Astrocyte of the spinal cord (primary cell): ENCODE data around the gene COL5A1.
A peak's percentile ranks its signal among the peaks of the same experiment; 100 is the strongest.

Experiments used
- DNase-seq: peaks from one replicate; pipeline ENCODE4 v3.0.0; 2011; ENCODE audit warnings: low read depth, low spot score
- H3K4me3 ChIP-seq: 2 replicates; pipeline ENCODE4 v1.5.1; 2011; ENCODE audit warnings: low read depth, mild to moderate bottlenecking, low read length, moderate library complexity
- CTCF ChIP-seq: IDR thresholded peaks from 2 replicates; pipeline ENCODE4 v1.5.1; 2012; ENCODE audit warnings: low read depth, mild to moderate bottlenecking, low read length, inconsistent platforms
- in situ Hi-C: cut with HindIII; loops from 2 replicates; pipeline ENCODE4 v1.10.0; 2017; ENCODE audit warnings: low sequenced_read_pairs

COL5A1 gene

DNA sequence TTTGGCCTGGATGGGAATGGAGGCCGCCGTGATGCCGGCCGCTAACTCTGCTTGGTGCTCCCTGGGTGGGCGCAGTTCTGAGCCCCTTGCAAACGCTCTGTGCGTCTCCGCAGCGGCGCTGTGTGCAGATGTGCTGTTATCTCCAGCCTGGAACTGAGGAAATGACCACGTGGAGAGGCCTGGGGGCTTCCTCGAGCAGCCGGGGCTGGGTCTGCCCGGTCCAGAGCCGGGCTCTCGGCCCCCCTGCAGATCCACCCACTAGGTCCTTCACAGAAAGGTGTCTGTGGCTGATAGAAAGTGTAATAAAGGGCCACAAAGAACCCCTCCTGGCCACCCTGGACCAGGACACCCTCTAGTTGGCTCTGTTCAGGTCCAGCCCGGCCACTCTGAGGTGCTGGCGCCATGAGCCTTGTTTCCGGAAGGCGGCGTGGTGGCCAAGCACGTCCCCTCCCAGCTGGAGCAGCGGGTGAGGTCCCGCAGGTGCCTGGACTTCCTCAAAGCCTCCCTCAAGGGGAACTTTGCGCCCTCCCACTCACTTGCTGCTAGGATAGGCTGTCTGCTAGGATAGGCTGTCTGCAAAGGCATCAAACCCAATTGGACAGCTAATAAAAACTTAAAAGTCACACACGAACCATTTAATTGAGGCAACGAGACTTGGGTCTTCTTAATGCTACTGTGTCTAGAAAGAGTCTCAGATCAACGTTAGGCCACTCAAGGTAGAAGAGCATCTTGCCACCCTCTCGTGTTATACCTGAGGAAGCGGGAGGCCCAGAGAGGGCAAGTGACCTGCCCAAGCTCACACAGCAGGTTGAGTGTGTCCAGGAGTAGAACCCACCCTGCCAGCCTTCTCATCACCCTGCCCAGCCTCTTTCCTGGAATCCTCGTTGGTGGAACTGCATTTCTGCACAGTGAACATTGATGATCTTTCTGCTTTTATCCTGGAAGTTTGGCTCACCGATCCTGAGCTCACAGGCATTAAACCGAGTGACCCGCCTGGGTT lies 129.7 kb downstream of the COL5A1 start:
- H3K4me3 ChIP-seq = no peak overlapping the region
- TF ChIP-seq CTCF = no peak
- in situ Hi-C loops = no loop called here
- DNase-seq = no peak

- no peak overlapping the region for H3K4me3 ChIP-seq
- DNase-seq = no peak
- in situ Hi-C loops = no loop called here
- no peak for TF ChIP-seq CTCF
Observed at GRCh38 chr9:134772331-134772730, 130.7 kb downstream of the COL5A1 start.

- DNase-seq = no peak
- in situ Hi-C loops = no loop called here
- no peak overlapping the region for H3K4me3 ChIP-seq
- TF ChIP-seq CTCF = no peak
Observed at GRCh38 chr9:134773842-134774241, 132.2 kb downstream of the COL5A1 start.

DNA sequence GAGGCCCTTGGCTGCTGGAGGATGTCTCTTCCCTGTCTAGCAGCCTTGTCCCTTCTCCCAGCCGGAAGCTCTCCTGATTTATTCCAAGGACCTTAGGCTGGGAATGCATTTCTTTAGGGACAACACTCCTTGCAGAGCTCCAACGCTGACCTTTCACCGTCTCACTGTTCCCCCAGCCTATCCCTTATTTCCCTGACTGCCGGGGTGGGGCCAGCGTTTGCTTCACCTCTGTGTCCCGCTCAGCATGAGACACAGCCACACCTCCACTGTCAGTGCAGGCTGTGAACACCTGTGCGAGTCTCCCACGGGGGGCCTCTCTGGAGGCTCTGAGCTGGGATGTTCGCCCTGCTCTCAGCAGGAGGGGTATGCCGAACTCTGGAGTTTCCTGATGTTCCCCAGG lies 132.8 kb downstream of the COL5A1 start:
- in situ Hi-C loops = no loop called here
- no peak for TF ChIP-seq CTCF
- DNase-seq = no peak
- no peak overlapping the region for H3K4me3 ChIP-seq

DNA sequence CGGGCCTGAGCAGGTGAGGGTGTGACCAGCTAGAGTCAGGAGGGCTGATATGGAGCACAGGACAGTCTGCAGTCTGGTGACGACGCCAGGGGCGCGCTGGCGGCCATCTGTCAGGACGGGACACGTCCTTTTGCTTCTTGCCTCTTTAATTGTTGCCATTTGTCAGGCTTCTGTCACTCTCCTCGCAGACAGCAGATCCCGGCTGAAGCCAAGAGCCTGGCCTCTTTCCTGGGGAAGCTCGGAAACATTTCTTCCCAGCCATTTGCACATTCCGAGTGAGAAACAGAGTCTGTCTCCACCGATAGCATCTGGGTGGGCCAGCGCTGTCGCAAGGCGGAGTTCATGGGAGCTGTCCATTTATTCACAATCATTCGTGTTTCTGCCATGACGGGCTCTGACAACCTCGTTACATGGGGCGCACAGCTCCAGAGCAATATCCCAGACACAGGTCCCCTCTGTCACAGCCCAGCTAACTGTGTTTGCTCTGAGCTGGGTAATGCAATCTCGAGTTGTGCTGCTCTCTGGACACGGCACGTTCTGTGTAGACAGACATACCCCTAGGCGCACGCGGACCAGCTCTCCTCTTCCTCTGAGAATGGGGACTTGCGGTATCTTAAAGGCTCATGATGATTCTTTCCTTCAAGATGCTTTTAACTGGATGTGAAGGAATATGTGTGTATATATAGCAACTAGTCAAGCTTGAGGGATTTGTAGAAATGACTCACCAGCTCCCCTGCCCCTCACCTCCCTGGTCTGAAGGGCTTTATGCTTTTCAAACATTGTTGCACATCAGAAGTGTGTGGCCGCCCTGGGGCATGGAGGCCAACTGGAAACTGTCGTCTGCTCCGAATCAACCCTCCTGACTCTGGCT lies 133.7 kb downstream of the COL5A1 start:
- DNase-seq = peak; percentile 54
- no peak overlapping the region for H3K4me3 ChIP-seq
- no peak for TF ChIP-seq CTCF
- in situ Hi-C loops = no loop called here

DNA sequence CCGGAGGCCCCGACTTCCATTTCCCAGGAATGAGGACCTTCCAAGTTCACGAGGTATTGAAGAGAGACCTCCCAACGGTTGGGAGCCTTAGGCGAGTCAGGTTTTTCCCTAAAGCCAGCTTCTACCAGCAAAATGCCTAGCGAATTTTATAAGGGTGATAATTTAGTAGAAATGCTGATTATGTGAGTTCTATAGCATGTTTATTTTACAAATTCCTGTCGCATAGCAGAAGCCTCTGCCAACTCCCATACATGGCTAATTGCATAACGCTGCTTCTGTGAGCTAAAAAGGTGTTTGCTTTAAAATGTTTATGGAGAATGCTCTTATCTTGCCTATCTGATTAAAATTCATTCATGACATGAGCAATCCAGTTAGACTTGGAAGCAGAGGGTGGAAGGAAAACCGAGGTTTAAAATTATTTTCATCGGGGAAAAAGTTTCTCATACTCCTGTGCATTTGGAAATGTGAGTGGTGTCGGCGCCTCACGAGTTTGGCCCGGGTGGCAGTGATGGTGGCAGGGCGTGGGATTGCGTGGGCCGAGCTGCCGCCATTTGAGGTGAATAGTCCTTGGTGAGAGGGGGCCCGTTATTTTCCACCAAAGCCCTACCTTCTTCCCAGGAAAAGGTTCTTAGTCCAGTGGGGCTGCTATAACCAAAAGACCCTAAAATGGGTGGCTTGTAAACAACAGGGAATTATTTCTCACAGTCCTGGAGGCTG lies 134.6 kb downstream of the COL5A1 start:
- in situ Hi-C loops = no loop called here
- DNase-seq = no peak
- no peak for TF ChIP-seq CTCF
- no peak overlapping the region for H3K4me3 ChIP-seq
